ENCODE results near the gene SIRPA.

SIRPA gene

DNA sequence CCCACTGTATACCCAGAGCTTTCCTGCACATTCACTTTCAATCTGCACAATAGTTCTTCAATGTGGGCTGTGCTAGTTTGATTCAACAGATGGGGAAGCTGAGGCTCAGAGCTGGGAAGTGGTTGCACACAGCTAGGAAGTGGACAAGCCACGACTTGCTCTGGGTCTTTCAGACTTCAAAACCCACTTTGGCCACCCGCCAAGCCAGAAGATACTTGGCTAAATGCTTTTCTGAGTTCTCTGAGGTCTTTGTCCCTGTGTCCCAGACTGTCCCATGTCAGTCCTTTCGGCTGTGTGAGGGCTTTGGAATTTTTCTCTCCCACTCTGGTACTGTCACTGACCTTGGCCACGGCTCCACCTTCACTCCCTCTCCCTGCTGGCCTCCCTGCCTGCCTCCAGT, 88.1 kb downstream of the SIRPA start:
- no peak overlapping the region for H3K4me3 ChIP-seq (ENCODE audit: low read length)
- peaks cover 74% of the 10 kb centered on the region for H3K27me3 ChIP-seq (ENCODE audit: low read depth, low read length)
- no peak overlapping the region for H3K27ac ChIP-seq (ENCODE audit: low read length)

GRCh38 chr20:1987826-1988225, 92.6 kb downstream of the SIRPA start:
- Histone ChIP-seq H3K27me3 (ENCODE audit: low read depth, low read length) (peaks cover 88% of the 10 kb centered on the region), H3K4me3 (ENCODE audit: low read length) (no peak overlapping the region)

More for the DNA sequence above, 88.1 kb downstream of the SIRPA start:
- Histone ChIP-seq H2AFZ (ENCODE audit: low read depth, low read length) (no peak overlapping the region), H4K20me1 (ENCODE audit: insufficient read depth, low read length) (no peaks in the 10 kb centered on the region), H3K36me3 (replicated peaks; ENCODE audit: low read depth, low read length) (no peaks in the 10 kb centered on the region), H3K9ac (ENCODE audit: low read length) (no peak overlapping the region), H3K4me2 (ENCODE audit: low read length) (no peak overlapping the region), H3K4me1 (ENCODE audit: low read length) (no peaks in the 10 kb centered on the region), H3K79me2 (ENCODE audit: low read length) (no peaks in the 10 kb centered on the region), H3K9me3 (ENCODE audit: insufficient read depth, low read length) (no peaks in the 10 kb centered on the region)
- TF ChIP-seq, protein P1, sequence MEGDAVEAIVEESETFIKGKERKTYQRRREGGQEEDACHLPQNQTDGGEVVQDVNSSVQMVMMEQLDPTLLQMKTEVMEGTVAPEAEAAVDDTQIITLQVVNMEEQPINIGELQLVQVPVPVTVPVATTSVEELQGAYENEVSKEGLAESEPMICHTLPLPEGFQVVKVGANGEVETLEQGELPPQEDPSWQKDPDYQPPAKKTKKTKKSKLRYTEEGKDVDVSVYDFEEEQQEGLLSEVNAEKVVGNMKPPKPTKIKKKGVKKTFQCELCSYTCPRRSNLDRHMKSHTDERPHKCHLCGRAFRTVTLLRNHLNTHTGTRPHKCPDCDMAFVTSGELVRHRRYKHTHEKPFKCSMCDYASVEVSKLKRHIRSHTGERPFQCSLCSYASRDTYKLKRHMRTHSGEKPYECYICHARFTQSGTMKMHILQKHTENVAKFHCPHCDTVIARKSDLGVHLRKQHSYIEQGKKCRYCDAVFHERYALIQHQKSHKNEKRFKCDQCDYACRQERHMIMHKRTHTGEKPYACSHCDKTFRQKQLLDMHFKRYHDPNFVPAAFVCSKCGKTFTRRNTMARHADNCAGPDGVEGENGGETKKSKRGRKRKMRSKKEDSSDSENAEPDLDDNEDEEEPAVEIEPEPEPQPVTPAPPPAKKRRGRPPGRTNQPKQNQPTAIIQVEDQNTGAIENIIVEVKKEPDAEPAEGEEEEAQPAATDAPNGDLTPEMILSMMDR (IDR thresholded peaks at IDR 0.05; ENCODE audit: low read depth, low read length), result no peak
- TF ChIP-seq EZH2phosphoT487 (IDR thresholded peaks at IDR 0.05; ENCODE audit: low read depth), result no peak

More at GRCh38 chr20:1987826-1988225, 92.6 kb downstream of the SIRPA start:
- Histone ChIP-seq H2AFZ (ENCODE audit: low read depth, low read length) (no peak overlapping the region), H3K4me2 (ENCODE audit: low read length) (no peak overlapping the region), H3K9ac (ENCODE audit: low read length) (no peak overlapping the region), H3K9me3 (ENCODE audit: insufficient read depth, low read length) (no peaks in the 10 kb centered on the region), H3K27ac (ENCODE audit: low read length) (no peak overlapping the region), H3K79me2 (ENCODE audit: low read length) (no peaks in the 10 kb centered on the region), H4K20me1 (ENCODE audit: insufficient read depth, low read length) (no peaks in the 10 kb centered on the region), H3K4me1 (ENCODE audit: low read length) (peaks cover 9% of the 10 kb centered on the region), H3K36me3 (replicated peaks; ENCODE audit: low read depth, low read length) (no peaks in the 10 kb centered on the region)
- TF ChIP-seq, protein P1 (IDR thresholded peaks at IDR 0.05; ENCODE audit: low read depth, low read length), result no peak
- TF ChIP-seq EZH2phosphoT487 (IDR thresholded peaks at IDR 0.05; ENCODE audit: low read depth), result no peak
